ENCODE measurements around the gene ABCC2.

ABCC2 gene

GRCh38 chr10:99852481-99853213 lies 70.2 kb downstream of the ABCC2 start:
- Histone ChIP-seq H2AFZ (ENCODE audit: low read depth, low read length) (no peak overlapping the region), H3K27ac (ENCODE audit: low read length) (no peak overlapping the region), H3K9me3 (ENCODE audit: insufficient read depth, low read length, severe bottlenecking) (no peaks in the 10 kb centered on the region), H3K4me3 (ENCODE audit: low read depth in 1 of 2, low read length in 2 of 2) (no peak overlapping the region), H3K4me1 (ENCODE audit: insufficient read depth, low read length) (no peaks in the 10 kb centered on the region), H3K79me2 (ENCODE audit: insufficient read depth, low read length) (no peaks in the 10 kb centered on the region), H3K36me3 (ENCODE audit: insufficient read depth, low read length) (no peaks in the 10 kb centered on the region), H3K27me3 (ENCODE audit: insufficient read depth, low read length, poor library complexity) (no peaks in the 10 kb centered on the region), H4K20me1 (ENCODE audit: insufficient read depth, low read length) (peaks cover 3% of the 10 kb centered on the region; the same call in 1 of the 2 replicates), H3K9ac (ENCODE audit: low read depth, low read length) (no peak overlapping the region), H3K4me2 (ENCODE audit: insufficient read depth, low read length) (no peak overlapping the region)
- DNase-seq, result no peak
- TF ChIP-seq EZH2 (IDR thresholded peaks at IDR 0.05; ENCODE audit: borderline replicate concordance, low read depth, low read length, severe bottlenecking), result no peak
- no peak for TF ChIP-seq CTCF (IDR thresholded peaks at IDR 0.05; ENCODE audit: borderline replicate concordance, extremely low read depth, low read length, poor library complexity, severe bottlenecking)
- no peak for ATAC-seq (ENCODE audit: insufficient read depth, low read depth)

GRCh38 chr10:99853655-99854054 lies 71.2 kb downstream of the ABCC2 start:
- no peak overlapping the region for H3K27ac ChIP-seq (ENCODE audit: low read length)
- no peaks in the 10 kb centered on the region for H3K9me3 ChIP-seq (ENCODE audit: insufficient read depth, low read length, severe bottlenecking)
- no peak for TF ChIP-seq CTCF (IDR thresholded peaks at IDR 0.05; ENCODE audit: borderline replicate concordance, extremely low read depth, low read length, poor library complexity, severe bottlenecking)
- no peak for TF ChIP-seq EZH2 (IDR thresholded peaks at IDR 0.05; ENCODE audit: borderline replicate concordance, low read depth, low read length, severe bottlenecking)
- no peaks in the 10 kb centered on the region for H3K36me3 ChIP-seq (ENCODE audit: insufficient read depth, low read length)
- H3K4me1 ChIP-seq (ENCODE audit: insufficient read depth, low read length), result no peaks in the 10 kb centered on the region
- no peaks in the 10 kb centered on the region for H3K79me2 ChIP-seq (ENCODE audit: insufficient read depth, low read length)
- ATAC-seq (ENCODE audit: insufficient read depth, low read depth), result no peak
- H3K27me3 ChIP-seq (ENCODE audit: insufficient read depth, low read length, poor library complexity), result peaks cover 10% of the 10 kb centered on the region
- H3K9ac ChIP-seq (ENCODE audit: low read depth, low read length), result no peak overlapping the region
- H3K4me3 ChIP-seq (ENCODE audit: low read depth in 1 of 2, low read length in 2 of 2), result no peak overlapping the region
- H3K4me2 ChIP-seq (ENCODE audit: insufficient read depth, low read length), result no peak overlapping the region
- peaks cover 5% of the 10 kb centered on the region; the same call in 1 of the 2 replicates for H4K20me1 ChIP-seq (ENCODE audit: insufficient read depth, low read length)
- DNase-seq, result no peak
- no peak overlapping the region for H2AFZ ChIP-seq (ENCODE audit: low read depth, low read length)

GRCh38 chr10:99854860-99855259 lies 72.4 kb downstream of the ABCC2 start:
- ATAC-seq (ENCODE audit: insufficient read depth, low read depth), result no peak
- no peak for DNase-seq
- no peak for TF ChIP-seq EZH2 (IDR thresholded peaks at IDR 0.05; ENCODE audit: borderline replicate concordance, low read depth, low read length, severe bottlenecking)
- no peak for TF ChIP-seq CTCF (IDR thresholded peaks at IDR 0.05; ENCODE audit: borderline replicate concordance, extremely low read depth, low read length, poor library complexity, severe bottlenecking)
- Histone ChIP-seq H3K79me2 (ENCODE audit: insufficient read depth, low read length) (no peaks in the 10 kb centered on the region), H3K27me3 (ENCODE audit: insufficient read depth, low read length, poor library complexity) (peaks cover 20% of the 10 kb centered on the region), H3K4me1 (ENCODE audit: insufficient read depth, low read length) (no peaks in the 10 kb centered on the region), H3K9me3 (ENCODE audit: insufficient read depth, low read length, severe bottlenecking) (no peaks in the 10 kb centered on the region), H3K9ac (ENCODE audit: low read depth, low read length) (no peak overlapping the region), H4K20me1 (ENCODE audit: insufficient read depth, low read length) (peaks cover 6% of the 10 kb centered on the region; the same call in 1 of the 2 replicates), H3K36me3 (ENCODE audit: insufficient read depth, low read length) (no peaks in the 10 kb centered on the region), H3K4me2 (ENCODE audit: insufficient read depth, low read length) (no peak overlapping the region), H2AFZ (ENCODE audit: low read depth, low read length) (no peak overlapping the region), H3K27ac (ENCODE audit: low read length) (no peak overlapping the region), H3K4me3 (ENCODE audit: low read depth in 1 of 2, low read length in 2 of 2) (no peak overlapping the region)
